Stimulated activated CD4-positive, alpha-beta T cell treated with anti-CD3 and anti-CD28 coated beads, Interleukin-15, amount 100 ng/mL, for 48 hours (primary cell): ENCODE measurements around the gene IFNA17.
"Not testable (repeated sequence)": the region's sequence is repeated elsewhere in the genome, so short reads cannot be mapped to it uniquely, and the experiment has no call there.

Source experiments
- DNase-seq, 2 donors: peaks; one replicate each; pipeline ENCODE4 v3.0.0-alpha.2; 2020; ENCODE audit warnings: low read depth in 2 of 2

Gene IFNA17

DNA sequence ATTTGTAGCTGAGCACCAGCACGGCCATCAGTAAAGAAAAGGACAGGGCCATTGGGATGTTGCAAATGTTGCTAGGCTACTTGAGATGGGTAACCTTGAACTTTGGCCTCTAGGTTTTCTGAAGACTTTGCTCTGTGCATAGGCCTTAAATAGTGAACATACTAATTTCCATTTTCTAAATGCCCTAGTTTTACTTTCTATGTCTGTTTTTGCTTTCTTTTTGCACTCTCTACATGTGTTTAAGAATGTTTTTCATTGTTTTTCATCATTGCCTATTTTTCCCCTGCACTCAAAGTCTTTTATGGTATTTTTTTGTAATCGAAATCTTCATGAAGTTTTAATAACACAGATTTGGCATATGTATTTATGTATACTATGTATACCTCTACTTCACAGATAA is at the start of gene IFNA17:
Gene IFNA17 (minus strand): TSS at position 101 of the 400 bp plus-strand sequence. CDS start 49 bp downstream, at position 52.
- DNase-seq, result no peak

GRCh38 chr9:21268347-21268657 is 40.3 kb upstream of the IFNA17 start:
- no peak for DNase-seq

DNA sequence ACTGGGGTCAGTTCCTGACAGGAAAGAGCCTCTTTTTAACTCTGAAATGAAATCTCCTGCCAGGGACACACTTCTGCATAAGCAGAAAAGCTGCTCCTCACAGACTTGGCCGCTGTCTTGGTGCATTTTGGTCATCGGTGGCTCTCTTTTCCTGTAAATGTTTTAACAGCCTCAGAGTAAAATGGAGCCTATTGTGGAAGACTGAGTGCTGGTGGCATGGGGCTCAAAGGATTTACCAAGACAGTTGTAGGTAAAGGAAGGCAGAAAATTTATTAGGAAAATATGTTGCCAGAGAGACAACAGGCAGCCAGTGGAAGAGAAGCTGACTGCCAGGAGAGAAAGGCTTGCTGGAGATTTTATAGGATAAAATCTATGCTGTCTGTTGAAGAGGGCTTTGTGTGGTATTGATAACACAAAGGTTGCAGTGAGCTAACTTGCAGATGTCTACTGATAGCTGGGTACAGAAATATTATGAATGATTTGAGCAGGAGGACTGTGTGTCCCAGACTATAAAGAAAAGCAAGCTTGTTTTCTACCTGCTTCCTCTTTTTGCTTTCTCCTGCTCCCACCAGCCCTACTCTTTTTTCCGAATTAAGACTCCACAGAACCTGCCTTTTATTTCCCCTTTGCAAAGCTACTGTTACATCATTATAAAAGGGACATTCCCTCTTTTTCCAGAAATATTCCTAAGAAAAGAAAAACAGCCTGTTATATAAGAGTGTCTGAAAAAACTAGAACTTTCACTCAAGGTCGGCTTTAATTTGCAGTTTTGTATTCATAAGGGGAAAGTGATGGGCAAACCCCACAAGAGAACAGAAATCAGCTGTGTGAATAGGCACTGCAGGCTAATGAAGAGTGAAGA is 39.7 kb upstream of the IFNA17 start:
- no peak for DNase-seq

GRCh38 chr9:21266733-21267484 is 38.9 kb upstream of the IFNA17 start:
- DNase-seq, result no peak

- DNase-seq, result no peak
These were observed 37.6 kb upstream of the IFNA17 start for GRCh38 chr9:21265421-21266189.

- no peak for DNase-seq
These were observed 27.7 kb upstream of the IFNA17 start for GRCh38 chr9:21255538-21256212.

DNA sequence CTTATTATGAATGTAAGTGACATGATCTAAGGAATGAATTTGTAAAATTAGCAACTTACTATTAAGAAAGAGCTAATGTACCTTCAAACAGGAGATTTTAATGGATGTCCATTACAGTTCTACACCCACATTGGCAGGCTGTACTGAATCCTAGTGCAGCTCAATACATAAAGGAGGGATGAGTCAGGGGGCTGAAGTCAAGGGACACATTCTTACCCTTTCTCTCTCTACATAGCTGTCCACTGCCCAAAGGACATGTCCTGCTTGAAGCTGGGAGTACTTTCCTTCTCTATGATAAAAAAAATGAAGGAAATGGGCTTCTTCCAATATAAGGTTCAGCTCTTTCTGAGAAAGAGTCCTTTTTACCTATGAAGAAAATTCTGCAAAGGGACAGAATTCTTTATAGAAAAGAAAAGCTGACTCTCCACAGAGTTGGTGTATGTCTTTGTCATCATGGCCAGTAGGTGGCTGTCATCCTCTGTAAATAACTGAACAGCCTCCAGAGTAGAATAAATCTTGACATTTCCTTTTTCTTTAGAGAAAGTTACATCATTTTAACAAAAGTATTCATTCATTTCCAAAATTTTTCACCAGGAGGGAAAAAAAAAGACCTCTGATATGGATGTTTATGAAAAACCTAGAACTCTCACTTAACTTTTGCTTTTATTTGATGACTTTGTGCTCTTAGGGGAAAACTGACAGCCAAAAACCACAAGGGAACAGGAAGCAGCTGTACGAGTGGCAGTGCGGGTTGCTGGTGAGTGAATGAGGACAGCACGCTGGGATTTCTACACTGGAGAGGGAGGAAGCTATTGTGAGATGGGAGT is 24.9 kb upstream of the IFNA17 start:
- no peak for DNase-seq

- DNase-seq, result no peak
These were observed 23.6 kb upstream of the IFNA17 start for GRCh38 chr9:21251638-21252037.

- no peak for DNase-seq
These were observed 23.2 kb upstream of the IFNA17 start for GRCh38 chr9:21251190-21251589.

- no peak for DNase-seq
These were observed 16.8 kb upstream of the IFNA17 start for GRCh38 chr9:21244836-21245235.

DNA sequence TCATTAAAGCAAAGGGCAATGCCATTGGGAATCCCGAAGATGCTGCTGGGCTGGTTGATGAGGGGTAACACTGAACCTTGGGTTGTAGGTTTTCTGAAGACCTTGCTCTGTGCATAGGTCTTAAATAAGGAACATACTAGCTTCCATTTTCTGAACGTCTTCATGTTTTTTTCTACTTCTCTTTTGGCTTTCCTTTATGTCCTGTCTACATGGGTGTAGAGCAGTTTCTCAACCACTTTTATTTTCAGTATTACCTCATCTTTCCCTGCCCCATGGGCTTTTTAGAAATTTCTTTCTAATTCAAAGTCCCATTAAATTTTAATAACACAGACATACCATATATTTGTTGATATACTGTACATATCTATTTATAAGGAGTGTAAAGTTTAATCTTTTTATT is 11.9 kb upstream of the IFNA17 start, which contains the start of gene IFNA14:
Gene IFNA14 (minus strand): TSS at position 95 of the 400 bp plus-strand sequence. CDS start 70 bp downstream, at position 25.
- DNase-seq, result no peak

DNA sequence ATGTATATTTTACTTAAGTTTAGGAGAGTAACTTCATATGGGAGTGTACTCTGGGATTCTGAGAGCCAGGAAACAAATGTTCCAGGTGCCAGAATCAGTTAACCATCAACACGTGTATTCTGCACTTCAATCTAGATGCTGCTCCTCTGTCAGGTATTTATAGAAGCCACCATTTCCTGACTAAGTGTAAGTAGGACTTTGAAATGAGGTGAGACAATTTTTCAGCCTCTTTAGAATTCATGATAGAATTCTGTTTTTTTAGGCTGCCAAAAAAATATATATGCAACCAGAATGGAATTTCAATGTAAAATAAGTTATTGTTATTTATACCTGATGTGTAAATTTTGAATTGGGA is 8.3 kb upstream of the IFNA17 start:
- DNase-seq, result not testable (repeated sequence)

DNA sequence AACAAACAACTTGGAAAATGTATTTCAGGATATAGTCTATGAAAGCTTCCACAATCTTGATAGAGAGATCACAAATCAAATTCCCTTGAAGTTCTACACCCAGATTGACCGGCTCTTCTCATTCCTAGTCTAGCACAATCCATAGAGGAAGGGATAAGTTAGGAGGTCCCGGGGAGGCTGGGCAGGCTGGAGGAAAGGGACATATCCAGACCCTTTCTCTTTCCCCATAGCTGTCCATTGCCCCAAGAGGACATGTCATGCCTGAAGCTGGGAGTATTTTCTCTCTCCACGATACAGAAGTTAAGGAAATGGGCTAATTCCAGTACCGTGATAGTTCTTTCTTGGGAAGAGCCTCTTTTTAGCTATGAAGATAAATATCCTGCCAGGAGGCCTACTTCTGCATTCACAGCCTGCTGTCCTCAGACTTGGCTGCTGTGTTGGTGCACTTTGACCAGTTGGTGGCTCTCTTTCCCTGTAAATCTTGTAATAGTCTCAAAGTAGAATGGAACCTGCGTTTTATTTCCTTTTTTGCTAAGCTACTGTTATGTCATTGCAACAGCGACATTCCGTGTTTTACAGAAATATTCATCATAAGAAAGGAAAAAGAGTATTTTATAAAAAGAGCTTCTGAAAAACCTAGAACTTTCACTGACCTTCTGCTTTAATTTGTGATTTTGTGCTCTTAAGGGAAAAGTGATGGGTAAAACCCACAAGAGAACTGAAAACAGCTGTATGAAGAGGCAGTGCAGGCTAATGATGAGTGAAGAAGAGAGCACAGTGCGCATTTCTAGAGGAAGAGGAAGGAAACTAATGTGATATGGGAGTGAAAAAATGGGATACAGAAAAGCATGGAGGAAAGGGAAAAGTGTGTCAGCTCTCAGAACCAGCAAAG is 7.7 kb upstream of the IFNA17 start:
- not testable (repeated sequence) for DNase-seq

DNA sequence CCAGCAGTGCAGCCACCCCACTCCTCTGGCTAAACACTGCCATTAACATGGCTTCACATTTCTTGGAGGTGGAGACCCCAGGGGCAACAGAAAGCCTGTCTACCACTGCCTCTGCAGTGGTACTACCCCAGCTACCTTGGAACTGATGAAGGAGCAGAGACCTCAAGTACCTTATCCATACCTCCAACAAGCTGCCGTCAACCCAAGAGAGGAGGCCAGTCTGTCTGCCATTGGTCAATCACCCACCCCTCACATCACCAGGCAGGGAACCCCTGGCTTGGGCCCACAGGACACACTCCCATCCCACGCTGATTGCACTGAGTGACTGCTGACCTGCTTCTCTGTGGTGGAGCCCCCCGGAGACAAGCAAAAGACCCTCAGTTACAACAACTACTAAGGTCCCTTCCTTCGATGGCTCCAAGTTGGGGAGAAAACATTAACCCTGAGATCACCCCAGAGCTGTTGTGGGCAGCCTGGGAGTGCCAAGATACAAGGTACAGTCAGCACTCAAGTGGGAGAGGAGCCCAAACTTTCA is 6.2 kb upstream of the IFNA17 start:
- no peak for DNase-seq

- no peak for DNase-seq
These were observed 5.2 kb upstream of the IFNA17 start for GRCh38 chr9:21233258-21233657.

- not testable (repeated sequence) for DNase-seq
These were observed 10.8 kb downstream of the IFNA17 start, which contains the start of gene IFNA16 for GRCh38 chr9:21217211-21217610. IFNA16 (minus strand) TSS chr9:21217311; CDS start chr9:21217305, 6 bp downstream.

DNA sequence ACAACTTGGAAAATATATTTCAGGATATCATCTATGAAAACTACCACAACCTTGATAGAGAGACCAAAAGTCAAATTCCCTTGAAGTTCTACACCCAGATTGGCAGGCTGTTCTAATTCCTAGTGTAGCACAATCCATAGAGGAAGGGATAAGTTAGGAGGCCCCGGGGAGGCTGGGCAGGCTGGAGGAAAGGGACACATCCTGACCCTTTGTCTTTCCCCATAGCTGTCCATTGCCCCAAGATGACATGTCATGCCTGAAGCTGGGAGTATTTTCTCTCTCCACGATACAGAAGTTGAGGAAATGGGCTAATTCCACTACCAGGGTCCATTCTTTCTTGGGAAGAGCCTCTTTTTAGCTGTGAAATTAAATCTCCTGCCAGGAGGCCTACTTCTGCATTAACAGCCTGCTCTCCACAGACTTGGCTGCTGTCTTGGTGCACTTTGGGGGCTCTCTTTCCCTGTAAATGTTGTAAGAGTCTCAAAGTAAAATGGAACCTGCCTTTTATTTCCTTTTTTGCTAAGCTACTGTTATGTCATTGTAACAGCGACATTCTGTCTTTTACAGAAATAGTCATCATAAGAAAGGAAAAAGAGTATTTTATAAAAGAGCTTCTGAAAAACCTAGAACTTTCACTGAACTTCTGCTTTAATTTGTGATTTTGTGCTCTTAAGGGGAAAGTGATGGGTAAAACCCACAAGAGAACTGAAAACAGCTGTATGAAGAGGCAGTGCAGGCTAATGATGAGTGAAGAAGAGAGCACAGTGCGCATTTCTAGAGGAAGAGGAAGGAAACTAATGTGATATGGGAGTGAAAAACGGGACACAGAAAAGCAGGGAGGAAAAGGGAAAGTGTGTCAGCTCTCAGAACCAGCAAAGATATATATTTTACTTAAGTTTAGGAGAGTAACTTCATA is 14.4 kb downstream of the IFNA17 start:
- DNase-seq, result not testable (repeated sequence)

- not testable (repeated sequence) for DNase-seq
These were observed 15.9 kb downstream of the IFNA17 start for GRCh38 chr9:21212160-21212559.
